GM13977 (cell line): ENCODE data around the gene WWOX.

Experiments
- DNase-seq: peaks from one replicate; pipeline ENCODE4 v3.0.0; 2012; ENCODE audit warnings: low spot score
- CTCF ChIP-seq: IDR thresholded peaks from 2 replicates; pipeline ENCODE4 v1.5.1; 2012; ENCODE audit warnings: mild to moderate bottlenecking, control low read depth; ENCODE audit not compliant: insufficient read depth; ENCODE audit errors: extremely low read depth, missing control alignments
- in situ Hi-C: fragments of 300-500 bp; cut with MboI; formaldehyde crosslinking; loops from one replicate; pipeline ENCODE4 v1.12.0; 2022; ENCODE audit warnings: low sequenced_read_pairs, low pct_unique_long_range_greater_than_20kb, mixed read lengths, inconsistent platforms; ENCODE audit not compliant: unreplicated experiment

The WWOX gene

GRCh38 chr16:78415013-78415412 lies 315.6 kb downstream of the WWOX start:
- no peak for TF ChIP-seq CTCF
- in situ Hi-C loops: no loop called here
- no peak for DNase-seq

GRCh38 chr16:78415669-78416068 lies 316.2 kb downstream of the WWOX start:
- TF ChIP-seq CTCF: no peak
- no peak for DNase-seq
- in situ Hi-C loops: no loop called here

GRCh38 chr16:78416400-78416799 lies 316.9 kb downstream of the WWOX start:
- in situ Hi-C loops: no loop called here
- TF ChIP-seq CTCF: no peak
- no peak for DNase-seq

- in situ Hi-C loops: no loop called here
- no peak for TF ChIP-seq CTCF
- no peak for DNase-seq
Observed at GRCh38 chr16:78421181-78421708, 321.8 kb downstream of the WWOX start.

GRCh38 chr16:78425281-78425680 lies 325.8 kb downstream of the WWOX start:
- no peak for DNase-seq
- in situ Hi-C loops: no loop called here
- no peak for TF ChIP-seq CTCF

GRCh38 chr16:78425891-78426510 lies 326.5 kb downstream of the WWOX start:
- no peak for DNase-seq
- no peak for TF ChIP-seq CTCF
- in situ Hi-C loops: no loop called here

- in situ Hi-C loops: no loop called here
- TF ChIP-seq CTCF: no peak
- DNase-seq: no peak
Observed at GRCh38 chr16:78428193-78428592, 328.7 kb downstream of the WWOX start.
